ENCODE data around the gene GRIFIN.

- TF ChIP-seq CTCF (IDR thresholded peaks at IDR 0.05) (no peak), POLR2A (IDR thresholded peaks at IDR 0.05) (no peak)
Observed at GRCh38 chr7:2480070-2480408, 3.8 kb upstream of the GRIFIN start.
